ENCODE results near the gene RAPGEF1. TPM values are rescaled to one million over a fixed set of nuclear protein-coding genes. Genes with fewer than 3 reads are reported as not detected.

RAPGEF1 gene
- total RNA-seq, 4 donors from 2014 or later = 37.5 to 89.0 (median 62.8) TPM

DNA sequence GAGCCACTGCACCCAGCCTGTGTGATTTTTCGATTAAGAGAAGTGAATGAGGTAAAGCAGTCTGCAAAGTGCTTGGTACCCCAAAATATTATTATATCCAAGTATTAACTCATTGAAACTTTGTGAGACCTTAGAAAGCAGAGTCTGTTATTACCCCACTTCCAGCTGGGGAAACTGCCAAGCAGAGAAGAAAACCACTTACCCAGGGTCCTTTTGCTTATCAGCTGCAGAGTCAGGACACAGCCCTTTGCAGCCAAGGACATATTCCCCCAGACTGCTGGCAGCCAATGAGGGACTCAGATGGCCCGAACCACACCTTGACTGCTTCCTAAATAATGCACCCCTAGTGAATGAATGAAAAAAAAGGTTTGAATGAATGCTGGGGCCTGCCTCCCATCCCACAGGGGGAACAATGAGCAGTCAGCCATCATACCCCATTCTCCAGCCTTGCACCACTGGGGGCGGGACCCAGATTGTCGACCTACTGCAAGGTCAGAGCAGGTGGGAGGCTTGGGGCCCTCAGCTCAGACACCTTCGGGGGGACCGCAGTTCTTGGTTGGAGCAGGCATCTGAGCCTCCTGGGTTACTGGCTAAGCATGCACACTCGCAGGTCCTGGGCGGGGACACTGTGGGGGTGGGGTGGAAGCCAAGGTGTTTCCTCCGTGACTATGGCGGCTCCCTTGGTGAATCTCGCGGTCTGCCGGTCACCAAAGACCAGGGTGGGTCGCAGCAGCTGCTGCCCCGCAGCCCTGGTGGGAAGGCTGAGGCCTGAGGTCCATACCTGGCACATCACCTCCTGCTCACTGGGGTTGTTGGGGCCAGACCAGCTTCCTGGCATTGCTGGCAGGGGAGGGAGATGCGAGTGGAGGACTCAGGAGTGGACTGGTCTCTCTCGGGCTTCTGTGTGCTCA lies 164.9 kb downstream of the RAPGEF1 start:
- DNase-seq (ENCODE audit: low spot score) (no peak), ATAC-seq (ENCODE audit: low FRiP score) (no peak)
- no peak for TF ChIP-seq CTCF (IDR thresholded peaks at IDR 0.05)

GRCh38 chr9:131567910-131568309 lies 172.0 kb downstream of the RAPGEF1 start:
- ATAC-seq (ENCODE audit: low FRiP score) (no peak), DNase-seq (ENCODE audit: low spot score) (no peak)
- TF ChIP-seq CTCF (IDR thresholded peaks at IDR 0.05) = no peak

DNA sequence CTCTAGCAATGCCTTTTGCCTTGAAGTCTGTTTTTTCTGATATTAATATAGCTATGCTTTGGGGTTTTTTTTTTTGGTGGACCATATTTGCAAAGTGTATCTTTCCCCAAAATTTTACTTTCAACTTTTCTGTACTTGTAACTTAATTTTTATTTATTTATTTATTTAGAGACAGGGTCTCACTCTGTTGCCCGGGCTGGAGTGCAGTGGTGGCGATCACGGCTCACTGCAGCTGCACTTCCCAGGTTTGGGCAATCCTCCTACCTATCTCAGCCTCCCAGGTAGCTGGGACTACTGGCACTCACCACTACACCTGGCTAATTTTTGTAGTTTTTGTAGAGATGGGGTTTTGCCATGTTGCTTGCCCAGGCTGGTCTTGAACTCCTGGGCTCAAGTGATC lies 173.7 kb downstream of the RAPGEF1 start:
- DNase-seq (ENCODE audit: low spot score) = no peak
- no peak for ATAC-seq (ENCODE audit: low FRiP score)
- no peak for TF ChIP-seq CTCF (IDR thresholded peaks at IDR 0.05)

- no peak for TF ChIP-seq CTCF (IDR thresholded peaks at IDR 0.05)
- DNase-seq (ENCODE audit: low spot score) (no peak), ATAC-seq (ENCODE audit: low FRiP score) (no peak)
These were observed 174.5 kb downstream of the RAPGEF1 start for GRCh38 chr9:131565369-131565768.

DNA sequence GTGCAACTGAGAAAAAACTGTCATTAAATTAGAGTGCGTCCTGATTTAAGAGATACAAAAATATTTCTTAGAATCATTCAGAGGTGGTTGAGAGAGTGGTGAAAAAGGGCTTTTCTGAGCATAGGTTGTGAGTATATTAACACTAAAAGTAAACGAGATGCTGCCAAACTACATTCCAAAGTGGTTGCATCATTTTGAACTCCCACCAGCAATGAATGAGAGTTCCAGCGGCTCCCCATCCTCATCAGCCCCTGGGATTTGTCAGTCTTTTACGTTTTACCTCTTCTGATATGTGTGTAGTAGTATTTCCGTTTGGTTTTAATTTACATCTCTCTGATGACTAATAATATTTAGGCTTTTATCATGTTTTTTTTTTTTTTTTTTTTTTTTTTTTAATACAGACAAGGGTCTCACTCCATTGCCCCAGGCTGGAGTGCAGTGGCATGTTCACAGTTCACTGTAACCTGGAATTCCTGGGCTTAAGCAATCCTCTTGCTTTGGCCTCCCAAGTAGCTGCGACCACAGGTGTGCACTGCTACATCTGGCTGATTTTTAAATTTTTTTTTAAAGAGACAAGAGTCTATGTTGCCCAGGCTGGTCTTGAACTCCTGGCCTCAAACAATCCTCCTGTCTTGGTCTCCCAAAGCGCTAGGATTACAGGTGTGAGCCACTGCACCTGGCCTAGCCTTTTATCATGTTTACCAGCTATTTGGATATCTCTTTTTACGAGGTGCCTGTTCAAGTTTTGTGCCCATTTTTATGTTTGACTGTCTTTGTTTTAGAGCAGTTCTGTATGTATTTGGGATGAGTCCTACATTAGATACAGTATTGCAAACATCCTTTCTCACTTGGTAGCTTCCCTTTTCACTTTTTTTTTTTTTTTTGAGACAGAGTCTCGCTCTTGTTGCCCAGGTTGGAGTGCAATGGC lies 177.6 kb downstream of the RAPGEF1 start:
- no peak for TF ChIP-seq CTCF (IDR thresholded peaks at IDR 0.05)
- ATAC-seq (ENCODE audit: low FRiP score) (no peak), DNase-seq (ENCODE audit: low spot score) (no peak)

GRCh38 chr9:131559421-131560000 lies 180.4 kb downstream of the RAPGEF1 start:
- ATAC-seq (ENCODE audit: low FRiP score) (no peak), DNase-seq (ENCODE audit: low spot score) (no peak)
- no peak for TF ChIP-seq CTCF (IDR thresholded peaks at IDR 0.05)
